Stomach (tissue), 4 donors: Measurements from ENCODE around the gene PFKFB4.
A peak's percentile ranks its signal among the peaks of the same experiment; 100 is the strongest.

ENCODE experiments used
- CTCF ChIP-seq, 7 experiments: fragments of 450-650 bp in 4 of 7; fragments of 200-600 bp in 3 of 7; sonication (generic) in 3 of 7; IDR thresholded peaks; one replicate each; pipeline ENCODE4 v1.5.1; 2016 to 2019; ENCODE audit warnings: antibody characterized with exemption in 7 of 7, control low read depth in 2 of 7, mild to moderate bottlenecking in 1 of 7
- EP300 ChIP-seq: sonication (generic); formaldehyde crosslinking; IDR thresholded peaks from one replicate; pipeline ENCODE4 v1.6.1; 2017; ENCODE audit warnings: antibody characterized with exemption
- POLR2A ChIP-seq, 4 donors: fragments of 450-650 bp; IDR thresholded peaks; one replicate each; pipeline ENCODE4 v1.6.1; 2016; ENCODE audit warnings: antibody characterized with exemption in 4 of 4, control low read depth in 2 of 4, mild to moderate bottlenecking in 1 of 4, moderate library complexity in 1 of 4
- POLR2AphosphoS5 ChIP-seq, 3 donors: sonication (generic); formaldehyde crosslinking; IDR thresholded peaks; one replicate each; pipeline ENCODE4 v1.6.1; 2016; ENCODE audit warnings: antibody characterized with exemption in 3 of 3

DNA sequence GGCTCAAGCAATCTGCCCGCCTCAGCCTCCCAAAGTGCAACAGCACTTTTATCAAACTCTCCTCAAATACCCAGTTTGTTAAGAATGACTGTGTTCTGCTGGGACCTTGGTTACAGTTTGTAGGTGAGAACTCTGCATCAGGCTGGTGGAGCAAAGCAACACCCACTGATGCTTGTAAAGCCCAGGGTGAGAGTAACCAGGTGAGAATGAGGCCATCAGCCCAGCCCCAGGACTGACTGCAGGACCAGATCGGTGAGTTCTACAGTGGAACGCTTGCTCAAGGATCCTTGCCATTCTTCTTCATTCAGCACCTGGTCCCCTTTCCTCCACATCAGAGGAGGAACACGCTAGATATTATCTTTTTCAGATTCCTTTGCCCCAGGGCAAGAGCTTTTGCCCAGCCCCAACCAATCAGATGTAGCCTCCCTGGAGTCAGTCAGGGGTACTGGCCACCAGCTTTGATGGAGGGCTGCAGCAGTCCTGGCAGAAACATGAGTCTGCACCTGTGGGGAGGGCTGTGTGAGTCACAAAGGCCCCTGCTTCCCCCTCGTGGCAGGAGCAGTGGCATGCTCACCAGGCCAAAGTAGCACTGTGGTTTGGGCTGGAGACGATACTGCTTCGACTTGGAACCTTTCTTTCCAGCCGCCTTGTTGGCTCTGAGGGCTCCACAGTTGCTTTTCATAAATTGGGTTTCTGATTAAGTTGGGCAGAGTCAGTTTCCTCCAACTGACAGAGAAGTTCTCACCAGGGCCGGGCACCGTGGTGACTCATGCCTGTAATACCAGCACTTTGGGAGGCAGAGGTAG lies 49.1 kb downstream of the PFKFB4 start:
- TF ChIP-seq CTCF (IDR thresholded peaks at IDR 0.05), result peak in 5 of 7 experiments; percentile 40 to 78 (median 55)
- no peak for TF ChIP-seq EP300
- no peak for TF ChIP-seq POLR2A (IDR thresholded peaks at IDR 0.05)
- peak in 1 of 3 donors; percentile 42 for TF ChIP-seq POLR2AphosphoS5 (IDR thresholded peaks at IDR 0.05)
